ENCODE data around the gene MAGEF1.

The MAGEF1 gene

DNA sequence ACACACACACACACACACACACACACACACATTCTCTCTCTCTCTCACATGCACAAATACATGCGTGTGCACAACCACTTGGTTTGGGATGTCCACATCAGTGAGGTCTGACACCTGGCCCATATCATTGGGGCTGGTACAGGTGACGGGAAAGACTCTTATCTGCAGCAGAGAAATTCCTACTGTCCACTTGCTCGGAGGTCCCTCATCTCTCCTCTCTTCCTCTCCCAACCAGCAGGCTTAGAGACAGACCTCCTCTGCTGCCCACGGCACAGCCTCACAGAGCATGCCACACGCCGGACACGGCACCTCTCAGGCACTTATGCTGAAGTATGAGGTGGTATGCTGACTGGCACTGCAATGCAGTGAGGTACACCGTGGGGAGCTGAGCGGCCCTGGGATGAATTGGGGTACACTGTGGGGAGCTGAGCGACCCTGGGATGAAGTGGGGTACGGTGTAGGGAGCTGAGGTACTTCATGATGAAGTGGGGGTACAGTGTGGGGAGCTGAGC, 41.7 kb downstream of the MAGEF1 start:
- DNase-seq (ENCODE audit: extremely low read depth in 1 of 2, low read depth in 1 of 2): no peak

DNA sequence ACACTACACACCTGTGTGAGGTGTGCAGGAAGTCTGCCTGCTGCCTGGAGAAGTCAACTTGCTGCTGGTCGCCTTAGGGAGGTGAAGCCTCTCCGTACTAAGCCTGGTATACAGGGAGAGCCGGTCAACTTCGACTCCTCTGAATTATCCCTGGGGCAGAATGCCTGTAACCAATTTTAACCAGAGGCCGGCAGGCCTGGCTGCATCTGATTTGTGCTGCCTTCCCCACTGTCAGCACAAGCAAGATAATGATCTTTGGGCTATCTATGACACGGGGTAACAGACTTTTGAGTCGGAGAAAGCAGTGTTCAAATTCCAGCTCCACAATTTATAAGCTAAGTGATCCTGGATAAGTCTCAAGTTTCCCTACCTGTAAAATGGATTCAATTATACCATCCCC, 42.3 kb downstream of the MAGEF1 start:
- no peak for DNase-seq (ENCODE audit: extremely low read depth in 1 of 2, low read depth in 1 of 2)

DNA sequence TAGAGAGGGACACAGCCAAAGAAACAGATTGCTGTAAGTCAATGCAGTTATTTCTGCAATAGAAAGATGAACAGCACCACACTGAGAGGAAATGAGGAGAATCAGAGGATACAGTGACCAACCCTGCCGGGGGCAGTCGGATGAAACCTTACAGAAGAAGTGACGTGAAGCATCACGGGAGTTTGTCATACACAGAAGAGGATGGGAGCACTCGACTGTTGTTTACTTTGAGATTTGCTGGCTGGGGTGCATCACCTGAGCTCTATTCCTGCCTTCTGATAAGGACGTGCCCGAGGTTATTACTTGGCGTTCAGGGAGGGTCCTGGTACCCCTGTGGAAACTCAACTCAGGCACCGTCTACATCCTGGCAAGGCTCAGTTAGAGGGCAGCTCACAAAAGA, 45.4 kb downstream of the MAGEF1 start:
- DNase-seq (ENCODE audit: extremely low read depth in 1 of 2, low read depth in 1 of 2): no peak

DNA sequence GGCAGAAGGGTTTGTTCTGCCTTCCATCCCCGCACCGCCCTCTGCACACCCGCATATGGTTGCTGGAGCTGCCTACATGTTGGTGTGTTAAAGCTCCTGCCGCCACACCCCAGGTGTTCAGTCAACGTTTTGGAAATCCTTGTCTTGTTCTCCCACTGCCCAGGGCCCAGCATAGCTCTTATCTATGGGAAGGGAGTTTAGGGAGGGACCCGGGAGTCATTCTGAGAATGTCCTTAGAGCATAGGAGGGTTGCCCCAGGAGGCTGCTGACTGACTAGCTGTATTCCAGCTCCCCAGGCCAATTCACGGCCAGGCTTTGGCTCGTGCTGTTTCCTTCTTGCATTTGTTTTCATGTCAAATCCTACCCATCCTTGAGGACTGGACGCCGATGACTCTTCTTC, 46.8 kb downstream of the MAGEF1 start:
- no peak for DNase-seq (ENCODE audit: extremely low read depth in 1 of 2, low read depth in 1 of 2)

DNA sequence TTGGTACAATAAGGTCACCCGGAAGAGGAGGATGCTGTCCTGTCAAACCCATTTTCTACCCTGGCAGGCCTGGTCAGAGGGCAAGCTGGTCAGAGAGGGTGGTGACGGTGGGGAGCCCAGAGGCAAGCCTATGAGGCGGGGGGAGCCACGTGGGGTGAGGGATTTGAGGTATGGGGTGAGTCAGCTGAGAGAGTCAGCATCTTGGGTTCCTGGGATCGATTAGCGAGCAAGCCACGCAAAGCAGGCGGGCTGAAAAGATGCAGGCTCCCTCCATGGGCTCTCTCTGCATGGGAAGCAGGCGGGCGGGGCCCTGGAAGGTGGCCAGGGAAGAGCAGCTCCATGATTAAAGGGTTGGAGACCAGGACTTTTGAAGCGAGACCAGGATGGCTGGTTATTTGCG, 48.1 kb downstream of the MAGEF1 start:
- DNase-seq (ENCODE audit: extremely low read depth in 1 of 2, low read depth in 1 of 2): no peak

DNA sequence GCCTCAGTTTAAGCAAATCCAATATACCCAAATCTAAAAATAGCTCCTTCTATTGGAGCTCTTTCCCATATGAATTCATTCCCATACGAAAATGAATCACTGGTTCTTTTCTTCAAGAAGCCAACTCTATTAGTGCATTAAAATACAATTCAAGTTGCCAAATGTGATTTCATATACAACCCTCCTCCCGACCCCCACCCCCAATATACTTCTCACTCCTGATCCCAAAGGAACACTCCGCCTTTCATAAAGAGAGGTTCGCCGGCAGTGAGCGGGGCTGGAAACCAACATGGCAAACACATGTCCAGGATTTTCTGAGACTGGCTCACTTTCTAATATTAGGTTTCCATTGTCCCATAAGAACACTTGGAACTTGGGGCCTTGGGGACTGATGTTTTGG, 48.5 kb downstream of the MAGEF1 start:
- no peak for DNase-seq (ENCODE audit: extremely low read depth in 1 of 2, low read depth in 1 of 2)

DNA sequence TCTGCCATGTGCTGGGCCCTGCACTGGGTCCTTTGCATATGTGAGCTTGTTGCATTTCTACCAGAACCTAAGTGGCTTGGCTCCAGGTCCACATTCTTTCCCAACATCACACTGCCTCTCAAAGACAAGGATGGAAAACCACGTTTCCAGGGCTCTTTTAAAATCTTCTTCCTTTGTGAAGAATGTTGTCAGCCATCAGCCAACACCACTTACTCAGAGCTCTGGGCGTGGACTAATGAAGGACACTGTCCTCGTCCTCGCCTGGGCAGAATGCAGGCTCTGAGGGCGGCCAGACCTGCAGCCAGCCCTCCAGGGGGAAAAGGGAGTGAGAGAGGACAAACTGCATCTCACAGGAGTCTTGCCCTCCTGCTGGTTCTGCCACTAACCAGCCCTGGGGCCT, 49.7 kb downstream of the MAGEF1 start:
- DNase-seq (ENCODE audit: extremely low read depth in 1 of 2, low read depth in 1 of 2): no peak

DNA sequence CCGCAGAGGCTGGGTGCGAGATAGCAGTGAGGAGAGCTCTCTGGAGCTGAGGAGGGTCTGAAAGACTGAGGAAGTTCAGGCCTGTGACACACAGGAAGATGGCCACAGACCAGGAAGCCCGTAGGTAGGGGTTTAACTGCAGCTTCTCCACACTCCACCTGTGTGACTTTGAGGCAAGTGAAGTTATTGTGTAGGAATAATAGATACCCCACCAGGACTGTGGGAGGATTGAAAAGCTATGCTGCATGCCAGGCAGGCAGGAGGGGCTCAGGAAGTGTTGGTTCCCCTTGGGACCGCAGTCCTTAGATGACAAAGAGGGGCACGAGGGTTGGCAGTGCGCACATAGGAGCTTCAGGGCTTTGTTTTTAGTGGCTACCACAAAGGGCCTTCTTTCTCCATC, 50.9 kb downstream of the MAGEF1 start:
- no peak for DNase-seq (ENCODE audit: extremely low read depth in 1 of 2, low read depth in 1 of 2)

Measured in stimulated activated CD8-positive, alpha-beta memory T cell treated with anti-CD3 and anti-CD28 coated beads, Interleukin-7, amount 100 ng/mL, for 48 hours (primary cell).